Left ventricle myocardium superior (tissue), 1 donor: Measurements from ENCODE around the gene NTSR1. TPM values are rescaled to one million over a fixed set of nuclear protein-coding genes. Genes with fewer than 3 reads are reported as not detected.

ENCODE experiments used
- ATAC-seq: fragments of 200-7000 bp; cut with Tn5 transposase; one replicate; pipeline ENCODE4 v1.9.1; 2020; ENCODE audit warnings: mild to moderate bottlenecking, moderate library complexity
- DNase-seq: peaks from one replicate; pipeline ENCODE4 v3.0.0-alpha.2; 2020
- intact Hi-C: fragments of 100-400 bp; cut with micrococcal nuclease; formaldehyde crosslinking; loops from one replicate; pipeline ENCODE4 v1.11.0; 2022
- total RNA-seq: library from RNA; stranded (reverse); fragmentation: NEBNext Ultra II Directional; extraction: Animal tissue kit (Norgen Biotek cat#: 25700); gene quantifications from one replicate; pipeline ENCODE4 v1.2.1, GENCODE V29; 2021
- donor health status: DM: no; HTN: yes; CAD: no; lungs with severe emphysema.

The NTSR1 gene
- total RNA-seq, 1 donor from 2014 or later, result not detected

DNA sequence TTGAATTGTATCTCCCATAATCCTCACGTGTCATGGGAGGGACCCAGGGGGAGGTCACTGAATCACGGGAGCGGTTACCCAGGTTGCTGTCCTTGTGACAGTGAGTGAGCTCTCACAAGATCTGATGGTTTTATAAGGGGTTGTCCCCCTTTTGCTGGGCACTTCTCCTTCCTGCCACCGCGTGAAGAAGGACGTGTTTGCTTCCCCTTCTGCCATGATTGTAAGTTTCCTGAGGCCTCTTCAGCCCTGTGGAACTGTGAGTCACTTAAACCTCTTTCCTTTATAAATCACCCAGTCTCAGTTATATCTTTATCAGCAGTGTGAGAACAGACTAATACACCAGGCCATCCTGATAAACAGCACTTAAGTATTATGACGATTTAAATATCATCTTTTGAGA is 78.7 kb downstream of the NTSR1 start:
- ATAC-seq (no peak), DNase-seq (no peak)
- intact Hi-C loops, result no loop called here

GRCh38 chr20:62787866-62788265 is 79.2 kb downstream of the NTSR1 start:
- DNase-seq (no peak), ATAC-seq (no peak)
- intact Hi-C loops, result no loop called here

DNA sequence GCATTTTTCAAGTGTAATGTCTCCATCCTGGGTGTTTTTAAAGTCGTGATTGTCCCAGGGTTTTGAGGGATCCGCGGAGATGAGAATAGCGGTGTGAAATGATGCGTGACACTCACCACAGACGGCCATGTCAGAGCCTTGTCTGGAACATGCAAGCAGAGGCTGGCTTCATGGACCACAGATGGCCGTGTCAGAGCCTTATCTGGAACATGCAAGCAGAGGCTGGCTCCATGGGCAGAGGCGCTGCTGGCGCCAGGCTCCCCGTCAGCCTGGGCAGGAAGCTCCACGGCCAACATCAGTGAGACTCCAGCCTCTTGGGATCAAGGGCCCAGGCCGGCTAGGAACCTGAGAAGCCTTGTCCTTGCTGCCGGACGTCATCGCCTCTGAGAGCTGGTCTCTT is 80.0 kb downstream of the NTSR1 start:
- ATAC-seq, result no peak
- intact Hi-C loops, result no loop called here
- DNase-seq, result no peak

DNA sequence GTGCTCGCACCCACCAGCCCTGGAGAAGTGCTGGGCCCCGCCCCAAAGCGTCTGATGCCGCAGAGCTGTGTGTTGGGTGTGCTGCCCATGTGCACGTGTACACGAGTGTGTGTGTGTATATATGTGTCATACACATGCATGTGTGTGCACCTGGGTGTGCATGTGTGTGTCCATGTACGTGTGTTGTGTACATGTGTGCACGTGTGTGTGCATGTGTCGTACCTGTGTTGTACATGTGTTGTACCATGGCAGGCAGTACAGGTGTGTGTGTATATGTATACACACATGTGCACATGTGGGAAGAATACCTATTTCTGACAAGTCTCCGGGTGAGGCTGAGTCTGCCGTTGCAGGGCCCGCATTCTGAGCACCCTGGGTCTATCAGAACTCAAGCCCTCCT is 81.4 kb downstream of the NTSR1 start:
- ATAC-seq (no peak), DNase-seq (no peak)
- intact Hi-C loops, result no loop called here

DNA sequence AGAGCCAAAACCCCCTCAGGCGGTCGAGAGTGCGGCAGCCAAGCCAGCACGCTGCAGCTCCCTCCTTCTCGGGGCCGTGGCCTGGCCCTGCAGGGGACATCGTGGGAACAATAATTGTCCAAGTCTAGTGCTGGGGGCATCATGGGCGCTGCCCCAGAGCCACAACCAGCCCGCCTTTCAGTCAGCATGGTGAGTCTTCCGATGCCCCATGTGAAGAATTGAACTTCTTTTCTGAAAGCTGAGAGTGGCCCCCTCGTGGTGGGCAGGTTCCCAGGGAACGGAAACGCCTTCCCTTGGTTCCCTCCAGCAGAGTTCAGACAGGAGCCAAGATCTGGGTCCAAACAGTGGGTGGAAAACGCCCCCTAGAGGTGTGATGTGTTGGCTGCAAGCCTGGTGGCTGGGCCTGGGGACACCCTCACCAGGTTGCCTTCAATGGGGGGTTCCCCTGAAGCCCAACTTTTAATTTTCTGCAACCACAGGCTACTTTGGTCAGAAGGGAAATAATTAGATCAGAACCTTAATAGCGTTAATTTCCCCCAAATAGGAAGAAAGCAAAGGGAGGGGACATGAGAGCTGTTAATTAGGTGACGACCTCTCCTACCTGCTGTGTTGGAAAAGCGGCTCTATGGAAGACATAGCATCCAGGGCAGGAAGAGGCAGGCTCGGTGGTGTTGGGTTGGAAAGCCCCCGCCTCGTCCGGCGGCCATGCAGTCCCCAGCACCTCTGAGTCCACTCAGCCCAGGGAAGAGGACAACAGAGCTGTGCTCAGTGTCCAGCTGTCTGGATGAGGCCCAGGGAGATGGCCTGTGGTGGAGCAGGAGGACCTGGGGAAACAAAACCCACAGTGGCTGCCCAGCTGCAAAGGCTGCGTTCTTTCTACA is 82.9 kb downstream of the NTSR1 start:
- DNase-seq (peak; percentile 82), ATAC-seq (no peak)
- intact Hi-C loops, result no loop called here

DNA sequence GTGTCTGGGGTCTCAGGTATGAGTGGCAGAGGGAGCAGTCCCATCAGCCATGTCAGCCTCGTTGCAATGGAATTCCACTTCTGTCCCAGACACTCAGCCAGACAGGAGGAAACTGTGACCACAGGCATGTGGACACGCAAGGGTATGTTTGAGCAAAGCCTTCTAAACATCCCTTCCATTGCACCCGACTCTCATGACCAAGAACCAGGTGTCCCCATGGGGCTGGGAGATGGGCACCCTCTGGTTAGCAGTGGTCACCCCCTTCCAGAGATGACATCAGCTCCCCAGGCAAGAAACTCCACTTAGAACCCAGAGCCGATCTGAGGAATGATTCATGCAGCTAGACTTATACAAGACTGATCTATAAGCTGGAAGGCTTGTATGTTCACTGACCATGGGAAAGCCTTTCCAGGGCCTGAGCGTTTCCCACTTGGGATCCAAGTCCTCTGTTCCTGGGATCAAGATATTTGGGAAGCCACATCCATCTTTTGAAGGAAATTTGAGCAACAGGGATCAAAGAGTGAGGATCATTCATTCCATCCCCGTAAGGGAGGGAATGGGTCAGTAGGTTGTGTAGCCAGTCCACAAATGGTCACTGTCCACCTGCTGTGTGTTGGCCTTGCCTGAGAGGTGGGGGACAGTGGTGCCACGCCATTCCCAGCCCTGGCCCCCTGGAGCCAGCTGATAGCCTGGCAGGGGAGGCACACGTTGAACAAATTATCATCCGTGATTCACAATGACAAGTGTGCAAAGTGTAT is 83.7 kb downstream of the NTSR1 start:
- no peak for ATAC-seq
- DNase-seq, result no peak
- intact Hi-C loops, result no loop called here

- intact Hi-C loops, result no loop called here
Measured at GRCh38 chr20:62792940-62793756, 84.5 kb downstream of the NTSR1 start.

DNA sequence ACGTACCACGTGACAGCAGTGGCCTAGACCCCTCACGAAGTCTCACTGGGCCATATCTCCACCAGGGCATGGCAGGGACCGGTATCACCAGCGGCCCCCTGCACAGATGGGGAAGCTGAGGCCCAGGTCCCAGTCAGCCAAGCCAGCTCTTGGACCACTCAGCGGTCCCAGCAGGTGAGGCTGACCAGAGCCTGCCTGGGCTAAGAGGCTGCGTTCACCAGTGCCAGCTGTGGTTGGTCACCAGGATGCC is 85.0 kb downstream of the NTSR1 start:
- DNase-seq, result no peak
- no peak for ATAC-seq
- intact Hi-C loops, result no loop called here

More at GRCh38 chr20:62792940-62793756, 84.5 kb downstream of the NTSR1 start:
- DNase-seq (no peak), ATAC-seq (no peak)

GRCh38 chr20:62794007-62794724 is 85.5 kb downstream of the NTSR1 start:
- intact Hi-C loops, result no loop called here
- DNase-seq, result peak; percentile 98
- ATAC-seq, result peak; percentile 90

GRCh38 chr20:62795023-62795761 is 86.6 kb downstream of the NTSR1 start:
- intact Hi-C loops, result no loop called here
- ATAC-seq, result peak; percentile 26
- peak; percentile 72 for DNase-seq

DNA sequence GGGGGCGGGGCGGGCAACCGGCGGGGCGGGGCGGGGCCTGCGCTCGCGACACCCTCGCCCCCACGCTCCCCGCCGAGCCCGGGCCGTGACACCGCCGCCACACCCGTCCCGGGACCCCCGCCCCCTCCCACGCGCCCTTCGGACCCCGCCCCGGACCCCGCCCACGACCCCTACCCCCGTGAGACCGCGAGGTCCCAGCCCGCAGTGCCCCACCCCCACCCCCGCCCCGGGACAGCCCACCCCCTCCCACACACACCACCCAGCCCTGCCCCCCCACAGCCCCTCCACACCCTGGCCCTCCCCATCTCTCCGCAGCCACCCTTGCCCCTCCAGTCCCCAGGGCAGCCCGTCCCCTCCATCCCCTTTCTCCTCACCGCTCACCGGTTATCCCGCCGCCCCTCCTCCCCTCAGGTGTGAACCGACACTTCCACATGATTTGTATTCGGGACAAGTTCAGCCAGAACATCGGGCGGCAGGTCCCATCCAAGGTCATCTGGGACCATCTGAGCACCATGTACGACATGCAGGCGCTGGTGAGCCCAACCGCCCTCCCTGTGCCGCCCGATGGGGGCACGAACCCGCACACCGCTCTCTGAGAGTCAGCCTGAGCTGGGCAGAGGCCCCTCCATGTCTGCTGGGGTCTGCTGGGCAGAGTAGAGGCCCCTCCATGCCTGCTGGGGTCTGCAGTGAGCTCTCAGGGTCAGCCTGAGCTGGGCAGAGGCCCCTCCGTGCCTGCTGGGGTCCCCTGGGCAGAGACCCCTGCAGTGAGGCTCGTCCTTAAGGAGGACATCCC is 88.3 kb downstream of the NTSR1 start:
- ATAC-seq (peak; percentile 2), DNase-seq (peak; percentile 46)
- intact Hi-C loops, result no loop called here

GRCh38 chr20:62797671-62798532 is 89.3 kb downstream of the NTSR1 start:
- DNase-seq (peak; percentile 32), ATAC-seq (no peak)
- intact Hi-C loops, result no loop called here

GRCh38 chr20:62799036-62799435 is 90.4 kb downstream of the NTSR1 start:
- ATAC-seq (no peak), DNase-seq (no peak)
- intact Hi-C loops, result no loop called here

DNA sequence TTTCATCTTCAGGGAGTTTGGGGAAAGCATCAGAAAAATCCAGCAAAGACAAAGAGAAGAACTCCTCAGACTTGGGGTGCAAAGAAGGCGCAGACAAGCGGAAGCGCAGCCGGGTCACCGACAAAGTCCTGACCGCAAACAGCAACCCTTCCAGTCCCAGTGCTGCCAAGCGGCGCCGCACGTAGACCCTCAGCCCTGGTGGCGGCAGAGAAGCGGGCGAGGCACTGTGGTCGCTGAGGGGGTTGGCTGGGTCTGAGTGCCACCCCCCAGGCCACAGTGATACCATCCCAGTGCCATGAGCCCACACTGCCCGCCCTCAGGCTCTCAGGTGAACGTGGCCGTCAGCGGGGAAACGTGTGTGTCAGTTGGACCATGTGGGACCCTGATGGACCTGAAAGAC is 90.8 kb downstream of the NTSR1 start:
- DNase-seq (no peak), ATAC-seq (no peak)
- intact Hi-C loops, result no loop called here

DNA sequence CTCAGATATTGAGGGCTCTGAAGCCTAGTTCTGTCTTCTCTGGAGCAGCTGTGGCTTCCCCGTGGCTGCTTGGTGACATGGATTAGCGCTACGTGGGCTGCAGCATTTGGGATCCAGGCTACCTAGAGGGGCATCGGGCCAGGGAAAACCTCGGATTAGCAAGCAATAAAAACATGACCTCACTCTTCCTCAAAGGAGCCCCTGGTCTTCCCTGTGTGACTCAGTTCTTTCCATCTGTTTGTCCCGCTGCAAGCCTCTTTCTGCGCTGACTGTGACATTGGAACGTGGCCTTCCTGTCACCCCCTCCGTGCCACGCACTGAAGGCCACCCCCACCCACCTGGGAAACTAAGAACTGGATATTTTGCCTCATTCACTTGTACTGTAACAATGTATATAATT is 91.2 kb downstream of the NTSR1 start:
- ATAC-seq (no peak), DNase-seq (no peak)
- intact Hi-C loops, result loop anchor here (10.0 kb wide), 1 partner anchor 135 kb away; no protein-coding TSS in a partner anchor

GRCh38 chr20:62800314-62801259 is 92.0 kb downstream of the NTSR1 start:
- intact Hi-C loops, result loop anchor here (10.0 kb wide), 1 partner anchor 136 kb away; no protein-coding TSS in a partner anchor
- ATAC-seq (no peak), DNase-seq (no peak)
